ENCODE results near the gene SASS6. TPM values are rescaled to one million over a fixed set of nuclear protein-coding genes. Genes with fewer than 3 reads are reported as not detected.

SASS6 gene
- total RNA-seq, 1 donor from 2014 or later: 3.6 TPM

DNA sequence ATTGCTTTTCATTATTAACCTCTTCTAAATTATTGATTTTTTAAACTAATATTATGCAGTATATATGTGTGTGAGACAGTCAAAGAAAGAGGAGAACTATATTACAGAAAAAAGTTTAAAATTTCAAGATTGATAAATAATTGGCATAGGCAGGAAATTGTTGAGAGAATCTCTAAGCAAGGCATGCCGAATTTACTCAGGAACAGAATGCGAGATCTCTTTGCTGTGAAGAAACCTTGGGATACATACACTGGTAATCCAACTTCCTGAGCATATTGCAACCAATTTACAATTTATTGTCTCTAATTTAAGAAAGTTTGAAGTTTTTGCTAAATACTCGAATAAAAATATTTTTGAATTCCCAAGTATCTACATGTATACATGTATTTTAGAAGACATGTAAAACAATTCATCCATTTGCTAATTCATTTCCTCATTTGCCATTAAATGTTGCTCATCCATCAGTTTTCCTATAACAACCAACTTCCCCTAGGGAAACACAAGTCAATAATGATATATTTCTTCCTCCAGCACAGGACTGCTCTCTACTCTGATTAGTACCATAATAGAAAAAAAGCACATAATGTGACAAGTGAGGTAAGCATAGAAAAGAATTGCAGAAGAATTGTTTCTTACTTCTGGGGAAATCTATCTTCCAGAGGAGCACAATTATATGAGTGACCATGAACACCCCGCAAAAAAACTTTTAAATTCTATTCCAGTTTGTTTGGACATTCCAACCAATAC lies 44.7 kb upstream of the SASS6 start:
- no peak for FAIRE-seq
- DNase-seq (ENCODE audit: low read depth): no peak
- Histone ChIP-seq H2AFZ (ENCODE audit: low read depth, low read length) (no peak overlapping the region), H3K9me3 (ENCODE audit: insufficient read depth, low read depth, low read length) (no peaks in the 10 kb centered on the region), H3K36me3 (ENCODE audit: insufficient read depth, low read length) (no peaks in the 10 kb centered on the region), H3K79me2 (ENCODE audit: insufficient read depth, low read length) (no peaks in the 10 kb centered on the region), H3K4me1 (ENCODE audit: insufficient read depth, low read length) (no peaks in the 10 kb centered on the region), H4K20me1 (ENCODE audit: insufficient read depth, low read length) (no peaks in the 10 kb centered on the region), H3K27ac (ENCODE audit: low read depth, low read length) (no peak overlapping the region), H3K9ac (ENCODE audit: low read length) (no peak overlapping the region), H3K4me3 (ENCODE audit: insufficient read depth, low read depth, low read length) (no peak overlapping the region), H3K4me2 (ENCODE audit: low read length) (no peak overlapping the region), H3K27me3 (ENCODE audit: insufficient read depth, low read length) (no peaks in the 10 kb centered on the region)
- no peaks in the 10 kb centered on the region for H3K27me3 Mint-ChIP-seq (ENCODE audit: low read depth, unreplicated experiment)
- no peak overlapping the region for H3K27ac Mint-ChIP-seq (ENCODE audit: unreplicated experiment)
- H3K4me1 Mint-ChIP-seq (ENCODE audit: low read depth, unreplicated experiment): no peaks in the 10 kb centered on the region
- TF ChIP-seq, protein P1, sequence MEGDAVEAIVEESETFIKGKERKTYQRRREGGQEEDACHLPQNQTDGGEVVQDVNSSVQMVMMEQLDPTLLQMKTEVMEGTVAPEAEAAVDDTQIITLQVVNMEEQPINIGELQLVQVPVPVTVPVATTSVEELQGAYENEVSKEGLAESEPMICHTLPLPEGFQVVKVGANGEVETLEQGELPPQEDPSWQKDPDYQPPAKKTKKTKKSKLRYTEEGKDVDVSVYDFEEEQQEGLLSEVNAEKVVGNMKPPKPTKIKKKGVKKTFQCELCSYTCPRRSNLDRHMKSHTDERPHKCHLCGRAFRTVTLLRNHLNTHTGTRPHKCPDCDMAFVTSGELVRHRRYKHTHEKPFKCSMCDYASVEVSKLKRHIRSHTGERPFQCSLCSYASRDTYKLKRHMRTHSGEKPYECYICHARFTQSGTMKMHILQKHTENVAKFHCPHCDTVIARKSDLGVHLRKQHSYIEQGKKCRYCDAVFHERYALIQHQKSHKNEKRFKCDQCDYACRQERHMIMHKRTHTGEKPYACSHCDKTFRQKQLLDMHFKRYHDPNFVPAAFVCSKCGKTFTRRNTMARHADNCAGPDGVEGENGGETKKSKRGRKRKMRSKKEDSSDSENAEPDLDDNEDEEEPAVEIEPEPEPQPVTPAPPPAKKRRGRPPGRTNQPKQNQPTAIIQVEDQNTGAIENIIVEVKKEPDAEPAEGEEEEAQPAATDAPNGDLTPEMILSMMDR (IDR thresholded peaks at IDR 0.05; ENCODE audit: insufficient read depth, low read depth, low read length): no peak
- TF ChIP-seq EZH2 (IDR thresholded peaks at IDR 0.05; ENCODE audit: insufficient read depth, low read length): no peak
- no peaks in the 10 kb centered on the region for H3K36me3 Mint-ChIP-seq (ENCODE audit: low read depth, unreplicated experiment)
- H3K4me3 Mint-ChIP-seq (ENCODE audit: unreplicated experiment): no peak overlapping the region
- H3K9me3 Mint-ChIP-seq (ENCODE audit: unreplicated experiment): no peaks in the 10 kb centered on the region

DNA sequence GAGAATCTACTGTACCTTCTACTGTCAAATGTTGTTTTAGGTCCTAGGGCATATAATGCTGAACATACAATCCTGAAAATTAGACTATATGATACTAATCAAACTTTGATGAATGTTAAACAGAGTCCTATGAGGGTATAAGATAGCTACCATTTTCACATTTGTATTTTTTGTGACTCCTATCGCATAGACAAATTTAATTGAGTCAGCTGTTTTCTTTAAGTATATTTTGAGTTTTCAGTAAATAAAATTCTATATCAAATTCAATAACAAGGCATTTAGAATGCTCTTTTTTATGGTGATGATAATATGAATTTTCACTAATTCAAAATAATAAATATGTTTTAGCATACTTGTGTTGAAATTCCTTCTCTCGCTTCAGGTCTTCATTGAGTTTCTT lies 35.3 kb upstream of the SASS6 start:
- no peak overlapping the region for H2AFZ ChIP-seq (ENCODE audit: low read depth, low read length)
- no peak overlapping the region for H3K9ac ChIP-seq (ENCODE audit: low read length)
- FAIRE-seq (no peak), DNase-seq (ENCODE audit: low read depth) (no peak)
- TF ChIP-seq EZH2 (IDR thresholded peaks at IDR 0.05; ENCODE audit: insufficient read depth, low read length): no peak
- TF ChIP-seq, protein P1 (IDR thresholded peaks at IDR 0.05; ENCODE audit: insufficient read depth, low read depth, low read length): no peak
- no peaks in the 10 kb centered on the region for H3K9me3 ChIP-seq (ENCODE audit: insufficient read depth, low read depth, low read length)
- H3K9me3 Mint-ChIP-seq (ENCODE audit: unreplicated experiment): no peaks in the 10 kb centered on the region
- H3K36me3 Mint-ChIP-seq (ENCODE audit: low read depth, unreplicated experiment): no peaks in the 10 kb centered on the region
- H4K20me1 ChIP-seq (ENCODE audit: insufficient read depth, low read length): no peaks in the 10 kb centered on the region
- H3K27ac ChIP-seq (ENCODE audit: low read depth, low read length): no peak overlapping the region
- H3K79me2 ChIP-seq (ENCODE audit: insufficient read depth, low read length): no peaks in the 10 kb centered on the region
- no peaks in the 10 kb centered on the region for H3K27me3 Mint-ChIP-seq (ENCODE audit: low read depth, unreplicated experiment)
- no peaks in the 10 kb centered on the region for H3K27me3 ChIP-seq (ENCODE audit: insufficient read depth, low read length)
- H3K4me3 ChIP-seq (ENCODE audit: insufficient read depth, low read depth, low read length): no peak overlapping the region
- no peak overlapping the region for H3K4me3 Mint-ChIP-seq (ENCODE audit: unreplicated experiment)
- H3K36me3 ChIP-seq (ENCODE audit: insufficient read depth, low read length): no peaks in the 10 kb centered on the region
- H3K4me1 Mint-ChIP-seq (ENCODE audit: low read depth, unreplicated experiment): no peaks in the 10 kb centered on the region
- H3K27ac Mint-ChIP-seq (ENCODE audit: unreplicated experiment): no peak overlapping the region
- H3K4me1 ChIP-seq (ENCODE audit: insufficient read depth, low read length): no peaks in the 10 kb centered on the region
- H3K4me2 ChIP-seq (ENCODE audit: low read length): no peak overlapping the region

DNA sequence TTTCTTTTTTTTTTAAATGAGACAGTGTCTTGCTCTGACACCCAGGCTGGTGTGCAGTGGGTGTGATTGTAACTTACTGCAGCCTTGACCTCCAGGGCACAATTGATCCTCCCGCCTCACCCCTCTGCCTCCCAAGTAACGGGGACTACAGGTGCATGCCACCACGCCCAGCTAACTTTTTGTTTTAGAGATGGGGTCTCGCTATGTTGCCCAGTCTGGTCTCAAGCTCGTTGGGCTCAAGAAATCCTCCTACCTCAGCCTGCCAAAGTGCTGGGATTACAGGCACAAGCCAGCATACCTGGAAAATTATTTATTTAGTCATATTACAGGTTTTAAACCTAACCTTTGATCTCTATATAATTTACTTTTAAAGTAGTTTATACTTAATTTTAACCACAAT lies 32.0 kb upstream of the SASS6 start:
- Histone ChIP-seq H3K27ac (ENCODE audit: low read depth, low read length) (no peak overlapping the region), H3K4me1 (ENCODE audit: insufficient read depth, low read length) (no peaks in the 10 kb centered on the region), H3K36me3 (ENCODE audit: insufficient read depth, low read length) (no peaks in the 10 kb centered on the region), H3K4me3 (ENCODE audit: insufficient read depth, low read depth, low read length) (no peak overlapping the region), H3K9me3 (ENCODE audit: insufficient read depth, low read depth, low read length) (no peaks in the 10 kb centered on the region), H3K27me3 (ENCODE audit: insufficient read depth, low read length) (no peaks in the 10 kb centered on the region), H4K20me1 (ENCODE audit: insufficient read depth, low read length) (no peaks in the 10 kb centered on the region), H3K4me2 (ENCODE audit: low read length) (no peak overlapping the region), H3K79me2 (ENCODE audit: insufficient read depth, low read length) (no peaks in the 10 kb centered on the region), H2AFZ (ENCODE audit: low read depth, low read length) (no peak overlapping the region), H3K9ac (ENCODE audit: low read length) (no peak overlapping the region)
- Mint-ChIP-seq H3K4me3 (ENCODE audit: unreplicated experiment) (no peak overlapping the region), H3K9me3 (ENCODE audit: unreplicated experiment) (no peaks in the 10 kb centered on the region), H3K36me3 (ENCODE audit: low read depth, unreplicated experiment) (no peaks in the 10 kb centered on the region), H3K27ac (ENCODE audit: unreplicated experiment) (no peak overlapping the region), H3K4me1 (ENCODE audit: low read depth, unreplicated experiment) (no peaks in the 10 kb centered on the region), H3K27me3 (ENCODE audit: low read depth, unreplicated experiment) (no peaks in the 10 kb centered on the region)
- DNase-seq (ENCODE audit: low read depth): no peak
- no peak for FAIRE-seq
- no peak for TF ChIP-seq EZH2 (IDR thresholded peaks at IDR 0.05; ENCODE audit: insufficient read depth, low read length)
- TF ChIP-seq, protein P1 (IDR thresholded peaks at IDR 0.05; ENCODE audit: insufficient read depth, low read depth, low read length): no peak

All from astrocyte (in vitro differentiated cells and primary cell).